ENCODE measurements around the gene ACP7. TPM values are rescaled to one million over a fixed set of nuclear protein-coding genes. Genes with fewer than 3 reads are reported as not detected.

ACP7 gene
- total RNA-seq, 2 experiments from 2014 or later: not detected

DNA sequence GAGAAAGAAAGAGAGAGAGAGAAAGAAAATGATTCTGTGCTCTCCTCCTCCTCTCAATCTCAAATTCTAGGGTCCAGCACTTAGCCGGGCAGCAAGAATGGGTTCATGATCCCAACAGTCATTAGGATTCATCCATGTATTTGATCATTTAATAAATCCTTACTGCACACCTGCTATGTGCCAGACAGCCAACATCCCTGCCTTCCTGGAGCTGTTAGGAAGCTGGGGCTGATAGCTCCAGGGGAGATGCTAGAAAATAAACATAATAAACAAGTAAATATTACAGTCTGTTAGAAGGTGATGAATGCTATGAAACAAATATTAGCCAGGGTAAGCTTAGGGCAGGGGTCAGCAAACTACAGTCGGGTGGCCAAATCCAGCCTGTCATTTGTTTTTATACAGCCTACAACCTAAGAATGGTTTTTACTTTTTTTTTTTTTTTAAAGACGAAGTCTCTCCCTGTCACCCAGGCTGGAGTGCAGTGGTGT, 9.9 kb upstream of the ACP7 start:
- no peak for ATAC-seq (ENCODE audit: poor library complexity)
- peaks cover 9% of the 10 kb centered on the region for H3K27me3 Mint-ChIP-seq
- peaks cover 14% of the 10 kb centered on the region for H3K4me1 Mint-ChIP-seq (ENCODE audit: low read depth)
- no peak for DNase-seq
- H3K36me3 ChIP-seq (ENCODE audit: insufficient read depth, low read length): no peaks in the 10 kb centered on the region
- ChIA-PET CTCF (interaction anchor here (1.2 to 1.8 kb wide), 3 partner anchors 15 to 261 kb away, joined by 3 to 8 read pairs (median 3); partner anchors contain the start of gene GMFG), POLR2A (interaction anchor here (1.1 kb wide), 1 partner anchor 672 kb away, joined by 4 read pairs; the partner anchor contains the start of gene FAM98C)
- intact Hi-C loops (cut with DNase I, micrococcal nuclease): no loop called here
- H3K36me3 Mint-ChIP-seq (ENCODE audit: low read depth): no peaks in the 10 kb centered on the region
- no peaks in the 10 kb centered on the region for H3K9me3 Mint-ChIP-seq
- peak overlapping the region; percentile 58 to 75 for H3K27ac ChIP-seq (ENCODE audit: low read depth in 1 of 2, low read length in 2 of 2)
- H3K4me1 ChIP-seq (ENCODE audit: insufficient read depth, low read length): peaks cover 24% of the 10 kb centered on the region
- H3K27me3 ChIP-seq (ENCODE audit: control insufficient read depth in 1 of 2, insufficient read depth in 2 of 2, low read length in 2 of 2): peaks cover 0 to 2% of the 10 kb centered on the region in 2 experiments
- H3K27ac Mint-ChIP-seq: peak overlapping the region; percentile 79
- H3K9me3 ChIP-seq (ENCODE audit: control insufficient read depth in 1 of 2, insufficient read depth in 1 of 2, low read length in 2 of 2): no peaks in the 10 kb centered on the region
- H3K4me3 ChIP-seq (ENCODE audit: low read length): no peak overlapping the region
- no peak overlapping the region for H3K4me3 Mint-ChIP-seq
- TF ChIP-seq, protein P1, sequence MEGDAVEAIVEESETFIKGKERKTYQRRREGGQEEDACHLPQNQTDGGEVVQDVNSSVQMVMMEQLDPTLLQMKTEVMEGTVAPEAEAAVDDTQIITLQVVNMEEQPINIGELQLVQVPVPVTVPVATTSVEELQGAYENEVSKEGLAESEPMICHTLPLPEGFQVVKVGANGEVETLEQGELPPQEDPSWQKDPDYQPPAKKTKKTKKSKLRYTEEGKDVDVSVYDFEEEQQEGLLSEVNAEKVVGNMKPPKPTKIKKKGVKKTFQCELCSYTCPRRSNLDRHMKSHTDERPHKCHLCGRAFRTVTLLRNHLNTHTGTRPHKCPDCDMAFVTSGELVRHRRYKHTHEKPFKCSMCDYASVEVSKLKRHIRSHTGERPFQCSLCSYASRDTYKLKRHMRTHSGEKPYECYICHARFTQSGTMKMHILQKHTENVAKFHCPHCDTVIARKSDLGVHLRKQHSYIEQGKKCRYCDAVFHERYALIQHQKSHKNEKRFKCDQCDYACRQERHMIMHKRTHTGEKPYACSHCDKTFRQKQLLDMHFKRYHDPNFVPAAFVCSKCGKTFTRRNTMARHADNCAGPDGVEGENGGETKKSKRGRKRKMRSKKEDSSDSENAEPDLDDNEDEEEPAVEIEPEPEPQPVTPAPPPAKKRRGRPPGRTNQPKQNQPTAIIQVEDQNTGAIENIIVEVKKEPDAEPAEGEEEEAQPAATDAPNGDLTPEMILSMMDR (IDR thresholded peaks at IDR 0.05): no peak

DNA sequence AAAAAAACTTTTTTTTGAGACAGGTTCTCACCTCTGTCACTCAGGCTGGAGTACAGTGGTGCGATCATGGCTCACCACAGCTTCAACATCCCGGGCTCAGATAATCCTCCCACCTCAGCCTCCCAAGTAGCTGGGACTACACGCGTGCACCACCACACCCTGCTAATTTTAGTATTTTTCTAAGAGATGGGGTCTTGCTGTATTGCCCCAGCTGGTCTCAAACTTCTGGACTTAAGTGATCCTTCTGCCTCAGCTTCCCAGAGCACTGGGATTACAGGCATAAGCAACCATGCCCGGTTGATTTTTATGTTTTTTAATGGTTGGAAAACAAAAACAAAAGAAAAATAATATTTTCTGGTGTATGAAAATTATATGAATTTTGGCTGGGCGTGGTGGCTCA, 9.2 kb upstream of the ACP7 start:
- ChIA-PET POLR2A (no interaction called here), CTCF (interaction anchor here (1.2 to 1.8 kb wide), 3 partner anchors 14 to 261 kb away, joined by 3 to 8 read pairs (median 3); partner anchors contain the start of gene GMFG)
- Mint-ChIP-seq H3K4me3 (no peak overlapping the region), H3K27ac (no peak overlapping the region), H3K27me3 (peaks cover 14% of the 10 kb centered on the region), H3K9me3 (no peaks in the 10 kb centered on the region), H3K4me1 (ENCODE audit: low read depth) (peaks cover 14% of the 10 kb centered on the region), H3K36me3 (ENCODE audit: low read depth) (no peaks in the 10 kb centered on the region)
- Histone ChIP-seq H3K4me3 (ENCODE audit: low read length) (no peak overlapping the region), H3K27me3 (ENCODE audit: control insufficient read depth in 1 of 2, insufficient read depth in 2 of 2, low read length in 2 of 2) (peaks cover 0 to 3% of the 10 kb centered on the region in 2 experiments), H3K4me1 (ENCODE audit: insufficient read depth, low read length) (peaks cover 24% of the 10 kb centered on the region), H3K27ac (ENCODE audit: low read depth in 1 of 2, low read length in 2 of 2) (no peak overlapping the region), H3K36me3 (ENCODE audit: insufficient read depth, low read length) (no peaks in the 10 kb centered on the region), H3K9me3 (ENCODE audit: control insufficient read depth in 1 of 2, insufficient read depth in 1 of 2, low read length in 2 of 2) (no peaks in the 10 kb centered on the region)
- intact Hi-C loops (cut with DNase I, micrococcal nuclease): no loop called here
- TF ChIP-seq, protein P1 (IDR thresholded peaks at IDR 0.05): no peak
- ATAC-seq (ENCODE audit: poor library complexity) (no peak), DNase-seq (no peak)

DNA sequence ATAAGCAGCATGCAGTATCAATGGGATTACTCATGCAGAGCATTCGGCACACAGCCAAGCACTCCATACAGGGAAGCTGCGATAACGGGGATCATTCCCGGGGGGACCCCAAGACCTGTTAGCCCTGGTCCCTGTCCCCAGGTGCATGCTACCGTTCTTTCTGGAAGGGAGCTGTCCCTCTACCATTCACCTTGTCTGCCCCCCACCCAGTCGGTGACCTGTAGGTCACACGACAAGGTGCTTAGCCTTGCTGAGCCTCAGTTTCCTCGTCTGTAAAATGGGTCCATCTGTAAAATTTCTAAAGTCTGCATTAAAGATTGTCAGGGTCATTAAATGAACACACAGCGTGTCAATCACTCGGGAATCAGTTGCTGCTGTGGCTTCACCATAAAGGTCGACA, 6.8 kb upstream of the ACP7 start:
- Histone ChIP-seq H3K4me1 (ENCODE audit: insufficient read depth, low read length) (peaks cover 23% of the 10 kb centered on the region), H3K4me3 (ENCODE audit: low read length) (no peak overlapping the region), H3K9me3 (ENCODE audit: control insufficient read depth in 1 of 2, insufficient read depth in 1 of 2, low read length in 2 of 2) (no peaks in the 10 kb centered on the region), H3K27me3 (ENCODE audit: control insufficient read depth in 1 of 2, insufficient read depth in 2 of 2, low read length in 2 of 2) (peaks cover 2 to 9% of the 10 kb centered on the region in 2 experiments), H3K27ac (ENCODE audit: low read depth in 1 of 2, low read length in 2 of 2) (no peak overlapping the region), H3K36me3 (ENCODE audit: insufficient read depth, low read length) (no peaks in the 10 kb centered on the region)
- Mint-ChIP-seq H3K9me3 (no peaks in the 10 kb centered on the region), H3K27me3 (peaks cover 31% of the 10 kb centered on the region), H3K4me3 (no peak overlapping the region), H3K27ac (no peak overlapping the region), H3K4me1 (ENCODE audit: low read depth) (peaks cover 14% of the 10 kb centered on the region), H3K36me3 (ENCODE audit: low read depth) (no peaks in the 10 kb centered on the region)
- ATAC-seq (ENCODE audit: poor library complexity): no peak
- DNase-seq: no peak
- TF ChIP-seq, protein P1 (IDR thresholded peaks at IDR 0.05): no peak
- ChIA-PET CTCF (no interaction called here), POLR2A (no interaction called here)
- intact Hi-C loops (cut with DNase I, micrococcal nuclease): no loop called here
